ENCODE measurements around the gene SYTL4. TPM values are rescaled to one million over a fixed set of nuclear protein-coding genes. Genes with fewer than 3 reads are reported as not detected.

Gene SYTL4
- total RNA-seq, 6 experiments from 2014 or later, result 5.5 to 9.2 (median 6.2) TPM

DNA sequence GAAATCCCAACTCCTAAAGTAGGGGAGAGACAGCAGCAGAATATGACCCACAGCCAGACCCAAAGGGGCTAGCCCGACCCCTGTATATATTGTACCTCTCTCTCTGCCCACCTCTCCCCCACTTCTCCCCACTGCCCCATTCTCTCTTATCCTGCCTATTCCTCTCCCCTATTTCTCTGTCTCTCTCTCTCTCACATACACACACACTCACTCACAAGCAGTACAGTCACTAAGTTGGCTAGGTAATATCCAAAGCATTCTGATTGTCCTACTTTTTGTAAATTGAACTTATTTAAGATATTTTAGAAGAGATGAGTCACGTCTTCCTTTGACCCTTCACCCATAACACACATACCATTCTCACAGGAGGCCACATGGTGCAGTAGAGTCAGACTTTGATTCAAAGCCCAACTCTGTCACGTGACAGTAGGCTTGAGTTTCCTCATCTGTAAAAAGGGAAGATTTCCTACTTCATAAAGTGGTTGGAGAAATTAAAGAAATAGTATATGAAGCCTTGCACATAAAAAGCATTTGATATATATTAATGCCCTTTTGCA lies 58.4 kb downstream of the SYTL4 start:
- no peaks in the 10 kb centered on the region for H3K9me3 Mint-ChIP-seq
- peak overlapping the region; percentile 29; the same call in 1 of the 2 replicates for H3K4me3 Mint-ChIP-seq
- H3K27me3 Mint-ChIP-seq (ENCODE audit: insufficient read depth), result no peaks in the 10 kb centered on the region; the same call in 1 of the 2 replicates
- TF ChIP-seq, protein P1, sequence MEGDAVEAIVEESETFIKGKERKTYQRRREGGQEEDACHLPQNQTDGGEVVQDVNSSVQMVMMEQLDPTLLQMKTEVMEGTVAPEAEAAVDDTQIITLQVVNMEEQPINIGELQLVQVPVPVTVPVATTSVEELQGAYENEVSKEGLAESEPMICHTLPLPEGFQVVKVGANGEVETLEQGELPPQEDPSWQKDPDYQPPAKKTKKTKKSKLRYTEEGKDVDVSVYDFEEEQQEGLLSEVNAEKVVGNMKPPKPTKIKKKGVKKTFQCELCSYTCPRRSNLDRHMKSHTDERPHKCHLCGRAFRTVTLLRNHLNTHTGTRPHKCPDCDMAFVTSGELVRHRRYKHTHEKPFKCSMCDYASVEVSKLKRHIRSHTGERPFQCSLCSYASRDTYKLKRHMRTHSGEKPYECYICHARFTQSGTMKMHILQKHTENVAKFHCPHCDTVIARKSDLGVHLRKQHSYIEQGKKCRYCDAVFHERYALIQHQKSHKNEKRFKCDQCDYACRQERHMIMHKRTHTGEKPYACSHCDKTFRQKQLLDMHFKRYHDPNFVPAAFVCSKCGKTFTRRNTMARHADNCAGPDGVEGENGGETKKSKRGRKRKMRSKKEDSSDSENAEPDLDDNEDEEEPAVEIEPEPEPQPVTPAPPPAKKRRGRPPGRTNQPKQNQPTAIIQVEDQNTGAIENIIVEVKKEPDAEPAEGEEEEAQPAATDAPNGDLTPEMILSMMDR (IDR thresholded peaks at IDR 0.05), result no peak
- peak; percentile 67 for DNase-seq
- H3K36me3 Mint-ChIP-seq (ENCODE audit: low read depth), result peaks cover 6% of the 10 kb centered on the region
- H3K4me1 Mint-ChIP-seq (ENCODE audit: low read depth), result peaks cover 57% of the 10 kb centered on the region
- H3K27ac Mint-ChIP-seq, result peak overlapping the region; percentile 84

GRCh38 chrX:100672966-100673365 lies 59.0 kb downstream of the SYTL4 start:
- Mint-ChIP-seq H3K36me3 (ENCODE audit: low read depth) (peaks cover 6% of the 10 kb centered on the region), H3K4me3 (no peak overlapping the region), H3K27me3 (ENCODE audit: insufficient read depth) (no peaks in the 10 kb centered on the region; the same call in 1 of the 2 replicates), H3K9me3 (no peaks in the 10 kb centered on the region), H3K27ac (peak overlapping the region; percentile 84), H3K4me1 (ENCODE audit: low read depth) (peaks cover 57% of the 10 kb centered on the region)
- no peak for DNase-seq
- TF ChIP-seq, protein P1 (IDR thresholded peaks at IDR 0.05), result no peak

- Mint-ChIP-seq H3K4me3 (no peak overlapping the region), H3K4me1 (ENCODE audit: low read depth) (peaks cover 18% of the 10 kb centered on the region), H3K27ac (no peak overlapping the region), H3K27me3 (ENCODE audit: insufficient read depth) (no peaks in the 10 kb centered on the region), H3K36me3 (ENCODE audit: low read depth) (peaks cover 5% of the 10 kb centered on the region), H3K9me3 (no peaks in the 10 kb centered on the region)
- DNase-seq, result no peak
- TF ChIP-seq, protein P1 (IDR thresholded peaks at IDR 0.05), result no peak
Observed at GRCh38 chrX:100663642-100664041, 68.3 kb downstream of the SYTL4 start.

- H3K36me3 Mint-ChIP-seq (ENCODE audit: low read depth), result peaks cover 5% of the 10 kb centered on the region
- DNase-seq, result no peak
- peak overlapping the region; percentile 15; the same call in 1 of the 2 replicates for H3K27ac Mint-ChIP-seq
- H3K9me3 Mint-ChIP-seq, result no peaks in the 10 kb centered on the region
- H3K4me3 Mint-ChIP-seq, result no peak overlapping the region
- H3K27me3 Mint-ChIP-seq (ENCODE audit: insufficient read depth), result no peaks in the 10 kb centered on the region
- peaks cover 19% of the 10 kb centered on the region for H3K4me1 Mint-ChIP-seq (ENCODE audit: low read depth)
- TF ChIP-seq, protein P1 (IDR thresholded peaks at IDR 0.05), result no peak
Observed at GRCh38 chrX:100662796-100663195, 69.1 kb downstream of the SYTL4 start.

- no peaks in the 10 kb centered on the region; the same call in 1 of the 2 replicates for H3K27me3 Mint-ChIP-seq (ENCODE audit: insufficient read depth)
- H3K4me1 Mint-ChIP-seq (ENCODE audit: low read depth), result peaks cover 19% of the 10 kb centered on the region
- H3K4me3 Mint-ChIP-seq, result no peak overlapping the region
- no peak for DNase-seq
- H3K36me3 Mint-ChIP-seq (ENCODE audit: low read depth), result peaks cover 5% of the 10 kb centered on the region
- TF ChIP-seq, protein P1 (IDR thresholded peaks at IDR 0.05), result no peak
- no peaks in the 10 kb centered on the region for H3K9me3 Mint-ChIP-seq
- H3K27ac Mint-ChIP-seq, result no peak overlapping the region
Observed at GRCh38 chrX:100662170-100662569, 69.8 kb downstream of the SYTL4 start.
